Measurements from ENCODE around the gene DLGAP5.

DLGAP5 gene

GRCh38 chr14:55129428-55130195 is 61.8 kb downstream of the DLGAP5 start:
- DNase-seq (ENCODE audit: low read depth), result peak; percentile 15

GRCh38 chr14:55129086-55129427 is 62.3 kb downstream of the DLGAP5 start, which contains the start of gene LGALS3:
Gene LGALS3 (plus strand): TSS chr14:55129252. CDS start chr14:55137374, 8,122 bp downstream.
- peak; percentile 21 for DNase-seq (ENCODE audit: low read depth)

GRCh38 chr14:55128386-55129085 is 62.8 kb downstream of the DLGAP5 start:
- no peak for DNase-seq (ENCODE audit: low read depth)

- DNase-seq (ENCODE audit: low read depth), result no peak
Measured at GRCh38 chr14:55127460-55127951, 63.9 kb downstream of the DLGAP5 start.

GRCh38 chr14:55126932-55127459 is 64.4 kb downstream of the DLGAP5 start:
- no peak for DNase-seq (ENCODE audit: low read depth)

- DNase-seq (ENCODE audit: low read depth), result no peak
Measured at GRCh38 chr14:55126034-55126433, 65.4 kb downstream of the DLGAP5 start.

- no peak for DNase-seq (ENCODE audit: low read depth)
Measured at GRCh38 chr14:55125403-55125802, 66.0 kb downstream of the DLGAP5 start.

- no peak for DNase-seq (ENCODE audit: low read depth)
Measured at GRCh38 chr14:55124774-55125386, 66.5 kb downstream of the DLGAP5 start.

- no peak for DNase-seq (ENCODE audit: low read depth)
Measured at GRCh38 chr14:55123852-55124639, 67.3 kb downstream of the DLGAP5 start.

GRCh38 chr14:55123101-55123500 is 68.3 kb downstream of the DLGAP5 start:
- no peak for DNase-seq (ENCODE audit: low read depth)

- no peak for DNase-seq (ENCODE audit: low read depth)
Measured at GRCh38 chr14:55122440-55122986, 68.9 kb downstream of the DLGAP5 start.

GRCh38 chr14:55121628-55122439 is 69.6 kb downstream of the DLGAP5 start:
- no peak for DNase-seq (ENCODE audit: low read depth)

- no peak for DNase-seq (ENCODE audit: low read depth)
Measured at GRCh38 chr14:55120571-55121495, 70.6 kb downstream of the DLGAP5 start.

- no peak for DNase-seq (ENCODE audit: low read depth)
Measured at GRCh38 chr14:55118761-55119160, 72.6 kb downstream of the DLGAP5 start.

GRCh38 chr14:55117803-55118441 is 73.5 kb downstream of the DLGAP5 start:
- no peak for DNase-seq (ENCODE audit: low read depth)

- DNase-seq (ENCODE audit: low read depth), result no peak
Measured at GRCh38 chr14:55116246-55117030, 74.9 kb downstream of the DLGAP5 start.

- no peak for DNase-seq (ENCODE audit: low read depth)
Measured at GRCh38 chr14:55115861-55116245, 75.5 kb downstream of the DLGAP5 start.

GRCh38 chr14:55115460-55115859 is 75.9 kb downstream of the DLGAP5 start:
- DNase-seq (ENCODE audit: low read depth), result no peak
